HG02885 (cell line): ENCODE measurements around the gene POLR1F.
A peak's percentile ranks its signal among the peaks of the same experiment; 100 is the strongest.
"Not testable (repeated sequence)": the region's sequence is repeated elsewhere in the genome, so short reads cannot be mapped to it uniquely, and the experiment has no call there.

Experiments
- ATAC-seq: cut with Tn5 transposase; IDR thresholded peaks from one replicate; pipeline ENCODE4 v1.9.1; 2021; ENCODE audit warnings: mild to moderate bottlenecking; ENCODE audit not compliant: unreplicated experiment, poor library complexity

POLR1F gene

DNA sequence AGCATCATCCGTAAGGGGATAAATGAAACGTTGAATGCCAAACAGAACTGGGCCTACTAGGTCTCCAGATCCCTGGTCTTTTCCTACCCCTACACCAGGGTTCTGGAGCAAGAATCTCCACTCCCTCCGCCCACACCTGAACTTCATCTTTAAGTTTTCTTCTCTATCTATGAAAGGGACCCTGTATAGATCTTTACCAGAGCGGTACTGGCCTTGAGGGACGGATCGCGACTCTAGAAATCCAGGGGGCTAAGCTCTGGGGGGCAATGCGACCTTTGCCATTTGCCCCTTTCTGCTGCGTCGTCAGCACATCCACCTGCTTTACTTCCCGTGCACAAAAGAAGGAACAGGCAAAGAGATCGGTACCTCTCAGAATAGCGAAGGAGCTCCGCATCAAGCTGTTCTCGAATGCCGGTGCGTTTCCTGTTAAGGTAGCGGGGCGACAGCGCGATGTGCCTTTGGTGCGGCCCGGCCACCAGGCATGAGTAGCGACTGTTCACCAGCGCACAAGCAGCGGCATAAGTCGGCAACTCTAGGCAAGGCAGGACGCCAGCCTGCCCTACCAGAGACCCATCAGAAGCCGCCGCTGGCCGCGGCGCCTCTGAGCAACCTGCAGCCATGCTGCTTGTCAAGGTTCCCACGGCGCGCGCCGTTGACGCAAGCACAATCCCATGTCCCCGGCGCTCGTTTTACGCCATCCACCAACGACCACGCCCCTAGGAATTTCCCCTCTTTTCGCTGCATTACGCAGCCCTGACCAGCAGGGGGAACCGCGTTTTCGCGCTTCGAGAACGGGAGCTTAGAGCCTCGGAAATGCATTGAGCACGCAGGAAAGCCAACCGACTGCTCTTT, at the start of gene POLR1F:
POLR1F (minus strand) TSS at position 641 of the 852 bp plus-strand sequence; CDS start at position 620, 21 bp downstream.
- peak; percentile 98 for ATAC-seq

DNA sequence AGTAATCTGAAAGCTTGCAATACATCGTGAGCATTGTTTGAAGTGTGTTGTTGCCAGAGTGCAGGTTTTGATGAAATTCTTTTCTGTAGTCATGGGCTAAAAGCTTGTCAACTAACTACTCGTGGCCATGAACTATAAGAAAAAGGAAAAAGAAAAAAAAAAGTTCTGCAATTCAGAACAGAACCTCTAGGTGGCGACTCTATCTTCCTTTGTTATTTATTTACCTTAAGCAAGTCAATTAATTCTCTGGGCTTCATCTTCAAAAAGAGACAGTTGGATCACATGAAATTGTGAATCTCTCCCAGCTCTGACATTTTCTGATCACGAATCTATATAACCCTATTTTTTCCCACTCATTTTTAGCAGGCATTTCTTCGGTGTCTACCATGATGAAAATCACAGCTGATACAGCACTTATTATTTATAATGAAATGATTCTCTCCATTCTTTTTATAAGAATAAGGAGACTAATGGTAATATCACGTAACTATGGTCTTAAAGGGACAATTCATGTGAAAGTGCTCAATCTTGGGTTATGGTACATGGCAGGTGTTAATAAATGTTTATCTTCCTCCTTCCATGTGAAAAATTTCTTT, 45.8 kb upstream of the POLR1F start:
- ATAC-seq: peak; percentile 53

DNA sequence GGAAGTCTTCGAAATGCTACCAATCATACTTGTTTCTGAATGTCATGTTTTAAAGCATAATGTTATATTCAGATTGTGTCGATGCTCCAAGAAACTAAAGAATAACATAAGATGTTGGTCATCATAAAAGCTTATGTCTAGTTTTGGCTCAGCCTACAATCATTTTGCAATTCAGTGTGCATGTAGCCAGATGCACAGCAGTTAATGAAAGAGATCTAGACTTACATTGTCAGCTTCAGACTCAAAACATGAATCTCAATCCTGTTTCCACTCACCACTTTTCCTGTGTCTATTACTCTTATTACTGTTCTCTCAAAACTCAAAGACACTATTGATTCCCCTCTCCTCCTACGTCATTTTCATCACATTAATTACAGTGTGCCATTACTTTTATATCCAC, 43.2 kb upstream of the POLR1F start:
- ATAC-seq: no peak

GRCh38 chr7:19749658-19750057, 40.8 kb upstream of the POLR1F start:
- no peak for ATAC-seq

GRCh38 chr7:19747740-19748339, 39.0 kb upstream of the POLR1F start:
- peak; percentile 72 for ATAC-seq

GRCh38 chr7:19744075-19744474, 35.2 kb upstream of the POLR1F start:
- ATAC-seq: no peak

- ATAC-seq: no peak
Observed at GRCh38 chr7:19728716-19729115, 19.9 kb upstream of the POLR1F start.

GRCh38 chr7:19725770-19726169, 16.9 kb upstream of the POLR1F start:
- ATAC-seq: no peak

- no peak for ATAC-seq
Observed at GRCh38 chr7:19715499-19715898, 6.7 kb upstream of the POLR1F start.

- no peak for ATAC-seq
Observed at GRCh38 chr7:19713676-19714075, 4.8 kb upstream of the POLR1F start.

GRCh38 chr7:19709249-19709578, 377 bp upstream of the POLR1F start:
- ATAC-seq: no peak

DNA sequence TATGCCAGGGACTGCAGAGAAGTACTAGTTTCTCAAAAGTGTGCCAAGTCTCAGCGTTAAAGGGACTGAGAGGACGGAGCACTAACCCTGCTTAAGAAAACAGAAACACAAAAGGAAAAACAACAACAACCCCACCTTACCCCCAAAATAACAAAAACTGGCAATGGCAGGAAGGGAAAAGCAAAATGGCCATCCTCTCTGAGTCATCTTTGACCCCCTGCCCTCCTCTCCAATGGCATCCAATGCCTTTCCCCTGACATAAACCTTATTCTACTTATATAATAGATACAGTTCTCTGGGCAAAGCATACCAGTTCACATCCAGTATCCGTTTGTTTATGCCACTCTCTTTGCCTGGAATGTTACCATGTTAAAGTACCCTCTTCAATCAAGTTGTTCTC, 1.6 kb downstream of the POLR1F start:
- ATAC-seq: no peak

DNA sequence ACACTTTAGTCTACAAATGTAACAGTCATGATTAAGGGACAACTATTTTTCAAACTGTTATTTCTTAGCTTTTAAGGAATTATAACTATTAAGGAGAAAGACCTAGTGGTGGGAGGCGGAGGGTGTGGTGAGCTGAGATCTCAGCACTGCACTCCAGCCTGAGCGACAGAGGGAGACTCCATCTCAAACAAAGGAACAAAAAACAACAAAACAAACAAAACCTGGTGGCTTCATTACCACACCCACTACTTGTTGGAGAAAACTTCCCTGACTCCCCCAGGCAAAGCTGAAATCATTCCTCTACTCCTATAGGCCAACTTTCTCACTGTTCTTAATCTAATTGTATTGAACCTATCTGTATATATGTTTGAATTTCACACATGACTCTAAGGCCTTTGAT, 3.2 kb downstream of the POLR1F start:
- no peak for ATAC-seq

DNA sequence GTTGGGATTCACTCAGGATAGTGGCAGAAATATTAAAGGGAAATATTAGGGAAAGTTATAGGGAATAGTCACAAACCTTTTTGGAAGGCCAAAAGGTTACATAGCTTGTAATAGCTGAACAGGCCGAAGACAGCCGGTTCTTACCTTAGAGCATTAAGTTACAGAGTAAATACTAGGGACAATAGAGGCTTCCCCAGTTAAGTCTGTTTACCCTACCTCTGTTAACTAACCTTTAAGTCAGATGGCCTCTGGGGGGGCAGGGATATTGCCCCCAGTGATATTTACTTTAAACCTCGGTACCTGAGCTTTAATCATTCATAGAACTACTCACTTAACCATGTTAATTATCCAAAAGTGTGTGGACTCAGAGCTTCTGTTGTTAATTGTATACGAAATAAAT, 7.4 kb downstream of the POLR1F start:
- ATAC-seq: no peak

DNA sequence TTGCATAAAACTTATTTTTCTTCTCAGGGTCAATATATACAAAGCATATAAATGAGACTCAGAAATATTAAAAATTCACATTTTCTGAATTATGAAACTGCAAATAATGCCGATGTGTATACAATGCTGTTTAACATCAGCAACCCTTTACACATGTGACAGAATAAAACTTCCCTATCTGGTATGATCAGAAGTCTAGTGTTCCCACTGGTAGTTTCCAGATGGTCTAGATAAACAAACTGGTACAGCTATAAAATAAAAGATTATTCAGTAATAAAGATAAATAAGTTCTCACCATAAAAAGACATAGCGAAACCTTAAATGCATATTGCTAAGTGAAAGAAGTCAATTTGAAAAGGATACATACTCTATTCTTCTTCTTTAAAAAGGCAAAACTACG, 7.9 kb downstream of the POLR1F start:
- ATAC-seq: no peak

DNA sequence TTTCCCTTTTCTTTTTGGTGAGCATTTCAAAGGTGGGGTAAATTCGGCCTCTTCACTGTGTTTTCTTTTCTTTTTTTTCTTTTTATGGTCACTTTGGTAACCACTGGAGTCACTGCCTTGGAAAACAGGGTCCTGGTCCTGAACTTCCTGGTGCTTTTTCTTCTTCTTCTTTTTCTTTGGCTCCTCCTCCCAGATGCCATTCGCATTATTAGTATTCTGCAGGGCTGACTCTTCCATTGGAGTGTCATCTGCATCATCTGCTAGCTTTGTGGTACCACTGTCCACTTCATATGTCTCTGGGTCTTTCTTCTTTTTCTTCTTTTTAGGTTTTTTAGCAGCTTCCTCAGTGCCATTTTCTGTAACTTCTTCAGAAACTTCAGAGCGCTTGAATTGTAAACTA, 10.5 kb downstream of the POLR1F start:
- ATAC-seq: no peak

GRCh38 chr7:19696926-19697325, 11.9 kb downstream of the POLR1F start:
- no peak for ATAC-seq

- ATAC-seq: no peak
Observed at GRCh38 chr7:19692111-19692828, 16.6 kb downstream of the POLR1F start.

DNA sequence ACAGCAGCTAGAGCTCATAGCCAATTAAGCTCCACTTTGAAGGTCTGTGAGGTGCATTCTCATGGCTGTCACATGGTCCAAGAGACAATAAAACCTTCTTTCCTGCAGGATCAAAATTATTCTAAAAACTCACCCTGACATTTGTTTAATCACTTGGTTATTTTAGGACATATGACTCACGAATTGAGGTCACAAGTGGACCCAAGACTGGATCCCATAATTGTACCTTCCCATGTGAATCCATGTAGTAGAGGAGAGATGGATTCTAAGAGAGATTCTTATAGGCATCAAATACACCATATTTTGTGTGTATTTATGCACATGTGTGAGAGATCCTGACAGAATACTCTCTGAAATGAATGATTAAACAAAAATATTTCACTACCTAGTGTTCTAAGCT, 18.1 kb downstream of the POLR1F start:
- no peak for ATAC-seq

DNA sequence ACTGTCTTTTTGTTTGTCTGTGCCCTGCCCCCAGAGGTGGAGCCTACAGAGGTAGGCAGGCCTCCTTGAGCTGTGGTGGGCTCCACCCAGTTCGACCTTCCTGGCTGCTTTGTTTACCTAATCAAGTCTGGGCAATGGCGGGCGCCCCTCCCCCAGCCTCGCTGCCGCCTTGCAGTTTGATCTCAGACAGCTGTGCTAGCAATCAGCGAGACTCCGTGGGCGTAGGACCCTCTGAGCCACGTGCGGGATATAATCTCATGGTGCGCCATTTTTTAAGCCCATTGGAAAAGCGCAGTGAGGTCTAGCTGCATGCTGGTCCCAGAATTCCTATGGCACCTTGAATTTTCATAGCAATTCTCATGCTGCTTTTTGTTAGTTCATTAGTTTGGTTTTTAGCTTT, 19.7 kb downstream of the POLR1F start:
- ATAC-seq: not testable (repeated sequence)

GRCh38 chr7:19681596-19681995, 27.2 kb downstream of the POLR1F start:
- ATAC-seq: no peak
